Neutrophil (primary cell): ENCODE results near the gene ANXA6.
A peak's percentile ranks its signal among the peaks of the same experiment; 100 is the strongest.

Experiments used
- H3K27ac ChIP-seq: fragments of 200-600 bp; sonication (generic); 2 replicates; pipeline ENCODE4 v1.5.1; 2016; ENCODE audit warnings: mild to moderate bottlenecking, moderate library complexity
- H3K27me3 ChIP-seq: fragments of 200-600 bp; sonication (generic); 2 replicates; pipeline ENCODE4 v1.6.0; 2016; ENCODE audit warnings: mild to moderate bottlenecking
- H3K36me3 ChIP-seq: fragments of 200-600 bp; sonication (generic); 2 replicates; pipeline ENCODE4 v1.5.1; 2017
- H3K4me1 ChIP-seq, 2 experiments: fragments of 200-600 bp in 1 of 2; sonication (generic) in 1 of 2; 1 replicate in 1 of 2; 2 replicates in 1 of 2; pipeline versions ENCODE4 v1.5.1 to v1.6.1; 2013 to 2016; ENCODE audit warnings: low read depth in 1 of 2, low read length in 1 of 2, mild to moderate bottlenecking in 1 of 2, moderate library complexity in 1 of 2; ENCODE audit not compliant: control insufficient read depth in 1 of 2, insufficient read depth in 1 of 2
- H3K4me3 ChIP-seq, 2 experiments: fragments of 200-600 bp in 1 of 2; sonication (generic) in 1 of 2; 1 replicate in 1 of 2; 2 replicates in 1 of 2; pipeline ENCODE4 v1.5.1; 2013 to 2016; ENCODE audit warnings: low read depth in 1 of 2, low read length in 1 of 2, mild to moderate bottlenecking in 1 of 2, moderate library complexity in 1 of 2
- H3K9me3 ChIP-seq: fragments of 200-600 bp; sonication (generic); 2 replicates; pipeline ENCODE4 v1.5.1; 2016
- CTCF ChIP-seq: fragments of 200-600 bp; sonication (generic); IDR thresholded peaks from 2 replicates; pipeline ENCODE4 v1.5.1; 2016; ENCODE audit warnings: antibody characterized with exemption

ANXA6 gene

GRCh38 chr5:151065609-151066008 is 92.0 kb downstream of the ANXA6 start:
- TF ChIP-seq CTCF: no peak
- peaks cover 64 to 72% of the 10 kb centered on the region in 2 experiments for H3K4me1 ChIP-seq
- H3K4me3 ChIP-seq: no peak overlapping the region
- peaks cover 65% of the 10 kb centered on the region for H3K36me3 ChIP-seq
- peak overlapping the region; percentile 63 for H3K27ac ChIP-seq
- no peaks in the 10 kb centered on the region for H3K9me3 ChIP-seq
- no peaks in the 10 kb centered on the region for H3K27me3 ChIP-seq

- Histone ChIP-seq H3K9me3 (no peaks in the 10 kb centered on the region), H3K27ac (peak overlapping the region; percentile 99), H3K27me3 (no peaks in the 10 kb centered on the region), H3K4me1 (peaks cover 70 to 78% of the 10 kb centered on the region in 2 experiments), H3K4me3 (no peak overlapping the region), H3K36me3 (peaks cover 66% of the 10 kb centered on the region)
- TF ChIP-seq CTCF: no peak
Observed at GRCh38 chr5:151064916-151065499, 92.6 kb downstream of the ANXA6 start.

- Histone ChIP-seq H3K4me1 (peaks cover 73 to 78% of the 10 kb centered on the region in 2 experiments), H3K9me3 (no peaks in the 10 kb centered on the region), H3K27me3 (no peaks in the 10 kb centered on the region), H3K36me3 (peaks cover 67% of the 10 kb centered on the region), H3K27ac (peak overlapping the region; percentile 99), H3K4me3 (peak overlapping the region; percentile 16 to 53)
- no peak for TF ChIP-seq CTCF
Observed at GRCh38 chr5:151063142-151063989, 94.2 kb downstream of the ANXA6 start.

GRCh38 chr5:151062405-151063141 is 95.0 kb downstream of the ANXA6 start:
- Histone ChIP-seq H3K4me3 (peak overlapping the region in 1 of 2 experiments; percentile 53), H3K36me3 (peaks cover 68% of the 10 kb centered on the region)

More at GRCh38 chr5:151062405-151063141, 95.0 kb downstream of the ANXA6 start:
- no peak for TF ChIP-seq CTCF
- H3K27me3 ChIP-seq: no peaks in the 10 kb centered on the region
- peaks cover 77 to 80% of the 10 kb centered on the region in 2 experiments for H3K4me1 ChIP-seq
- H3K9me3 ChIP-seq: no peaks in the 10 kb centered on the region
- peak overlapping the region; percentile 99 for H3K27ac ChIP-seq
